PFSK-1 (cell line): ENCODE data around the gene REEP5.

Experiments
- REST ChIP-seq, 2 experiments: IDR thresholded peaks; 2 replicates each; pipeline versions ENCODE4 v1.6.1 to v1.8.0; 2011 to 2012; ENCODE audit warnings: low read depth in 2 of 2, low read length in 2 of 2, control low read depth in 1 of 2, inconsistent platforms in 1 of 2, mild to moderate bottlenecking in 1 of 2, moderate library complexity in 1 of 2; ENCODE audit not compliant: insufficient read depth in 1 of 2
- TAF1 ChIP-seq: IDR thresholded peaks from 2 replicates; pipeline ENCODE4 v1.6.1; 2012; ENCODE audit warnings: low read length, control low read depth, borderline replicate concordance; ENCODE audit not compliant: insufficient read depth

DNA sequence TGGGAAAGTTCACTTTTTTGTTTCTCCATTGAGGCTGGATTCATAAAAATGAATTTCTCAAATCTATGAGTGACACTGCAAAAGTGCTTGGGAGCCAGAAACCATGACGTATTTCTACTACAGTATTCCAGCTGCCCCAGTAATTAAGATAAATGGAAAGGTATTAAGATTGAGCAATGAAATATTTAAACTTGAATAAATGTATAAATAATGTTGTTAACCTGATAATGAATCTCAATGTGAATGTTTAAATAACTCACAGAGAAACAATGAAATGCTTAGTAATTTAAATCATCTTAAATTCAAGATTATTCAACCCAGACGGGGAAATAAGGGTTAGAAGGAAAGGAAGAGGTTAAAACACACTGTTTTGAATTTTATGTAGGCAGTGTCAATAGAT lies 72.1 kb downstream of the REEP5 start:
- no peak for TF ChIP-seq TAF1
- no peak for TF ChIP-seq REST (IDR thresholded peaks at IDR 0.05; ENCODE audit: insufficient read depth in 1 of 2, low read depth in 2 of 2, low read length in 2 of 2)
